HT1080 (cell line): Measurements from ENCODE around the gene NME9. TPM values are rescaled to one million over a fixed set of nuclear protein-coding genes. Genes with fewer than 3 reads are reported as not detected.

Source experiments
- DNase-seq: peaks from one replicate; pipeline ENCODE4 v3.0.0-alpha.2; 2015; ENCODE audit warnings: low read depth
- total RNA-seq: library from RNA; depleted of rRNA; stranded (reverse); fragments of >200 nt; shearing (Covaris generic); gene quantifications from 2 replicates; pipeline ENCODE4 v1.2.3, GENCODE V29; 2014

The NME9 gene
- total RNA-seq, 1 experiment from 2014 or later = not detected

- DNase-seq = no peak
These were observed 33.7 kb upstream of the NME9 start for GRCh38 chr3:138363322-138363721.

GRCh38 chr3:138362538-138362937, 32.9 kb upstream of the NME9 start:
- no peak for DNase-seq

- no peak for DNase-seq
These were observed 31.9 kb upstream of the NME9 start for GRCh38 chr3:138361561-138361971.

- no peak for DNase-seq
These were observed 31.3 kb upstream of the NME9 start for GRCh38 chr3:138360869-138361525.

- DNase-seq = no peak
These were observed 30.5 kb upstream of the NME9 start for GRCh38 chr3:138359919-138360868.

- no peak for DNase-seq
These were observed 29.7 kb upstream of the NME9 start for GRCh38 chr3:138359148-138359918.

GRCh38 chr3:138356730-138357405, 27.2 kb upstream of the NME9 start:
- DNase-seq = no peak

- no peak for DNase-seq
These were observed 25.4 kb upstream of the NME9 start for GRCh38 chr3:138355071-138355470.

GRCh38 chr3:138354376-138354775, 24.7 kb upstream of the NME9 start:
- DNase-seq = no peak

GRCh38 chr3:138351916-138352550, 22.4 kb upstream of the NME9 start:
- DNase-seq = no peak

- DNase-seq = no peak
These were observed 21.5 kb upstream of the NME9 start for GRCh38 chr3:138351151-138351550.

GRCh38 chr3:138349926-138350665, 20.4 kb upstream of the NME9 start:
- no peak for DNase-seq

- DNase-seq = no peak
These were observed 19.4 kb upstream of the NME9 start for GRCh38 chr3:138348754-138349739.

- peak; percentile 73 for DNase-seq
These were observed 18.5 kb upstream of the NME9 start, which contains the start of gene MRAS for GRCh38 chr3:138347960-138348753. MRAS (plus strand) TSS chr3:138348579; CDS start chr3:138372884, 24,305 bp downstream.

- no peak for DNase-seq
These were observed 15.1 kb upstream of the NME9 start for GRCh38 chr3:138344754-138345153.

GRCh38 chr3:138340511-138340910, 10.9 kb upstream of the NME9 start:
- no peak for DNase-seq

GRCh38 chr3:138338811-138339210, 9.2 kb upstream of the NME9 start:
- no peak for DNase-seq

- no peak for DNase-seq
These were observed 8.6 kb upstream of the NME9 start for GRCh38 chr3:138338244-138338643.
